Head of caudate nucleus (tissue), 42 donors: ENCODE data around the gene MN1.

Source experiments
- DNase-seq, 42 donors: peaks; one replicate each; pipeline versions ENCODE4 v3.0.0 to v3.0.0-alpha.2; 2020 to 2021; ENCODE audit warnings: mixed read lengths in 7 of 42
- intact Hi-C: fragments of 100-400 bp; cut with DNase I; formaldehyde crosslinking; loops from one replicate; pipeline ENCODE4 v1.15.0; 2022

MN1 gene

GRCh38 chr22:27801616-27802345 is at the start of gene MN1:
MN1 (minus strand) TSS chr22:27801756; CDS start chr22:27800543, 1,213 bp downstream.
- DNase-seq, result peak; percentile 68 to 92 (median 83)
- intact Hi-C loops, result loop anchor here (10.0 kb wide), 2 partner anchors 87 to 1047 kb away; no protein-coding TSS in a partner anchor

- intact Hi-C loops, result no loop called here
- DNase-seq, result no peak
Measured at GRCh38 chr22:27850000-27850521, 48.5 kb upstream of the MN1 start.

- intact Hi-C loops, result no loop called here
- no peak for DNase-seq
Measured at GRCh38 chr22:27848005-27848404, 46.4 kb upstream of the MN1 start.

- DNase-seq, result no peak
- intact Hi-C loops, result no loop called here
Measured at GRCh38 chr22:27846910-27847309, 45.4 kb upstream of the MN1 start.

- intact Hi-C loops, result no loop called here
- no peak for DNase-seq
Measured at GRCh38 chr22:27846248-27846757, 44.7 kb upstream of the MN1 start.

GRCh38 chr22:27845644-27846043 is 44.1 kb upstream of the MN1 start:
- no peak for DNase-seq
- intact Hi-C loops, result no loop called here

- intact Hi-C loops, result no loop called here
- peak in 1 of 42 donors; percentile 20 for DNase-seq
Measured at GRCh38 chr22:27844656-27845591, 43.4 kb upstream of the MN1 start.

- DNase-seq, result peak in 1 of 42 donors; percentile 16
Measured at GRCh38 chr22:27844256-27844655, 42.7 kb upstream of the MN1 start.

GRCh38 chr22:27843441-27843840 is 41.9 kb upstream of the MN1 start:
- intact Hi-C loops, result no loop called here
- DNase-seq, result peak in 2 of 42 donors; percentile 2 to 23

More at GRCh38 chr22:27844256-27844655, 42.7 kb upstream of the MN1 start:
- intact Hi-C loops, result no loop called here

GRCh38 chr22:27842669-27843431 is 41.3 kb upstream of the MN1 start:
- DNase-seq, result peak in 3 of 42 donors; percentile 2 to 9 (median 2)
- intact Hi-C loops, result no loop called here

- peak in 3 of 42 donors; percentile 2 to 13 (median 8) for DNase-seq
- intact Hi-C loops, result no loop called here
Measured at GRCh38 chr22:27842201-27842600, 40.6 kb upstream of the MN1 start.

- intact Hi-C loops, result no loop called here
- peak in 2 of 42 donors; percentile 11 to 13 for DNase-seq
Measured at GRCh38 chr22:27840436-27840835, 38.9 kb upstream of the MN1 start.

- intact Hi-C loops, result no loop called here
- DNase-seq, result peak in 1 of 42 donors; percentile 29
Measured at GRCh38 chr22:27839057-27839660, 37.6 kb upstream of the MN1 start.

GRCh38 chr22:27836181-27836580 is 34.6 kb upstream of the MN1 start:
- DNase-seq, result no peak
- intact Hi-C loops, result no loop called here

- intact Hi-C loops, result no loop called here
- DNase-seq, result no peak
Measured at GRCh38 chr22:27835446-27835845, 33.9 kb upstream of the MN1 start.

GRCh38 chr22:27834364-27835185 is 33.0 kb upstream of the MN1 start:
- DNase-seq, result no peak
- intact Hi-C loops, result no loop called here

GRCh38 chr22:27833803-27834202 is 32.2 kb upstream of the MN1 start:
- DNase-seq, result no peak
- intact Hi-C loops, result no loop called here

GRCh38 chr22:27832606-27833005 is 31.1 kb upstream of the MN1 start:
- no peak for DNase-seq
- intact Hi-C loops, result no loop called here
